ENCODE measurements around the gene MAPK8.

GRCh38 chr10:48258105-48258504 is 48.4 kb upstream of the MAPK8 start:
- TF ChIP-seq, protein P1, sequence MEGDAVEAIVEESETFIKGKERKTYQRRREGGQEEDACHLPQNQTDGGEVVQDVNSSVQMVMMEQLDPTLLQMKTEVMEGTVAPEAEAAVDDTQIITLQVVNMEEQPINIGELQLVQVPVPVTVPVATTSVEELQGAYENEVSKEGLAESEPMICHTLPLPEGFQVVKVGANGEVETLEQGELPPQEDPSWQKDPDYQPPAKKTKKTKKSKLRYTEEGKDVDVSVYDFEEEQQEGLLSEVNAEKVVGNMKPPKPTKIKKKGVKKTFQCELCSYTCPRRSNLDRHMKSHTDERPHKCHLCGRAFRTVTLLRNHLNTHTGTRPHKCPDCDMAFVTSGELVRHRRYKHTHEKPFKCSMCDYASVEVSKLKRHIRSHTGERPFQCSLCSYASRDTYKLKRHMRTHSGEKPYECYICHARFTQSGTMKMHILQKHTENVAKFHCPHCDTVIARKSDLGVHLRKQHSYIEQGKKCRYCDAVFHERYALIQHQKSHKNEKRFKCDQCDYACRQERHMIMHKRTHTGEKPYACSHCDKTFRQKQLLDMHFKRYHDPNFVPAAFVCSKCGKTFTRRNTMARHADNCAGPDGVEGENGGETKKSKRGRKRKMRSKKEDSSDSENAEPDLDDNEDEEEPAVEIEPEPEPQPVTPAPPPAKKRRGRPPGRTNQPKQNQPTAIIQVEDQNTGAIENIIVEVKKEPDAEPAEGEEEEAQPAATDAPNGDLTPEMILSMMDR (conservative IDR thresholded peaks at IDR 0.05), result no peak
- TF ChIP-seq ZFX (IDR thresholded peaks at IDR 0.05), result no peak
